Measurements from ENCODE around the gene ANKRD63.

GRCh38 chr15:40247406-40247971 is 35.4 kb downstream of the ANKRD63 start:
- TF ChIP-seq MAX (IDR thresholded peaks at IDR 0.05) (no peak), CTCF (IDR thresholded peaks at IDR 0.05; ENCODE audit: low read depth, low read length, missing input control) (no peak), REST (IDR thresholded peaks at IDR 0.05) (no peak), TAF1 (conservative IDR thresholded peaks at IDR 0.05) (no peak), SP1 (IDR thresholded peaks at IDR 0.05) (no peak), RAD21 (IDR thresholded peaks at IDR 0.05) (no peak), JUND (IDR thresholded peaks at IDR 0.05) (no peak), YY1 (IDR thresholded peaks at IDR 0.05) (no peak), EGR1 (IDR thresholded peaks at IDR 0.05; ENCODE audit: low read depth in 2 of 2) (no peak), ZBTB33 (IDR thresholded peaks at IDR 0.05) (no peak), ATF3 (IDR thresholded peaks at IDR 0.05) (no peak), RXRA (IDR thresholded peaks at IDR 0.05) (no peak)
